Suprapubic skin (tissue), 4 donors: ENCODE data around the gene FBXO22. TPM values are rescaled to one million over a fixed set of nuclear protein-coding genes. Genes with fewer than 3 reads are reported as not detected.
"Not testable (repeated sequence)": the region's sequence is repeated elsewhere in the genome, so short reads cannot be mapped to it uniquely, and the experiment has no call there.

Experiments
- DNase-seq, 2 donors: peaks; one replicate each; pipeline ENCODE4 v3.0.0-alpha.2; 2019; ENCODE audit warnings: low spot score in 2 of 2
- H3K27ac ChIP-seq: fragments of 200-600 bp; sonication (generic); one replicate; pipeline ENCODE4 v1.5.1; 2019
- H3K27me3 ChIP-seq: fragments of 200-600 bp; sonication (generic); one replicate; pipeline ENCODE4 v1.5.1; 2019
- H3K36me3 ChIP-seq: fragments of 200-600 bp; sonication (generic); one replicate; pipeline ENCODE4 v1.5.1; 2019
- H3K4me1 ChIP-seq: fragments of 200-600 bp; sonication (generic); one replicate; pipeline ENCODE4 v1.5.1; 2019
- H3K4me3 ChIP-seq: fragments of 200-600 bp; sonication (generic); one replicate; pipeline ENCODE4 v1.5.1; 2019; ENCODE audit warnings: mild to moderate bottlenecking
- H3K9me3 ChIP-seq: fragments of 200-600 bp; sonication (generic); one replicate; pipeline ENCODE4 v1.5.1; 2019
- CTCF ChIP-seq, 2 donors: fragments of 200-600 bp in 1 of 2; fragments of 450-650 bp in 1 of 2; sonication (generic) in 1 of 2; IDR thresholded peaks; one replicate each; pipeline ENCODE4 v1.5.1; 2016 to 2019; ENCODE audit warnings: antibody characterized with exemption in 2 of 2, mild to moderate bottlenecking in 1 of 2, moderate library complexity in 1 of 2
- EP300 ChIP-seq: sonication (generic); formaldehyde crosslinking; IDR thresholded peaks from one replicate; pipeline ENCODE4 v1.6.1; 2017; ENCODE audit warnings: antibody characterized with exemption
- POLR2A ChIP-seq, 2 donors: fragments of 450-650 bp; IDR thresholded peaks; one replicate each; pipeline ENCODE4 v1.6.1; 2017; ENCODE audit warnings: antibody characterized with exemption in 2 of 2, mild to moderate bottlenecking in 2 of 2, moderate library complexity in 2 of 2
- POLR2AphosphoS5 ChIP-seq, 3 donors: sonication (generic); formaldehyde crosslinking; IDR thresholded peaks; one replicate each; pipeline ENCODE4 v1.6.1; 2017; ENCODE audit warnings: antibody characterized with exemption in 3 of 3
- WGBS: methylation state at CpG from one replicate; pipeline ENCODE4 v1.1.5; 2018; 5-methylcytosine and 5-hydroxymethylcytosine counted together
- total RNA-seq, 4 donors: library from RNA; depleted of rRNA; stranded (reverse); fragments of >200 nt; gene quantifications; one replicate each; pipeline ENCODE4 v1.1.0, GENCODE V29; 2016

The FBXO22 gene
- total RNA-seq, 4 donors from 2014 or later, result 17.2 to 33.4 (median 22.2) TPM

- H3K9me3 ChIP-seq, result no peaks in the 10 kb centered on the region
- no peak for DNase-seq
- WGBS, result 97% methylated on average over 1 of the region's 1 CpG
- no peak overlapping the region for H3K4me3 ChIP-seq
- TF ChIP-seq CTCF (IDR thresholded peaks at IDR 0.05), result no peak
- no peak for TF ChIP-seq EP300
- TF ChIP-seq POLR2AphosphoS5 (IDR thresholded peaks at IDR 0.05), result no peak
- H3K36me3 ChIP-seq, result no peaks in the 10 kb centered on the region
- H3K27me3 ChIP-seq, result no peaks in the 10 kb centered on the region
- no peaks in the 10 kb centered on the region for H3K4me1 ChIP-seq
- H3K27ac ChIP-seq, result no peak overlapping the region
Measured at GRCh38 chr15:75961331-75961730, 57.7 kb downstream of the FBXO22 start.

- 51% methylated on average over 2 of the region's 2 CpGs for WGBS
- DNase-seq, result no peak
- no peaks in the 10 kb centered on the region for H3K36me3 ChIP-seq
- H3K4me1 ChIP-seq, result no peaks in the 10 kb centered on the region
- H3K27ac ChIP-seq, result no peak overlapping the region
- no peak overlapping the region for H3K4me3 ChIP-seq
- TF ChIP-seq POLR2AphosphoS5 (IDR thresholded peaks at IDR 0.05), result no peak
- no peak for TF ChIP-seq CTCF (IDR thresholded peaks at IDR 0.05)
- no peaks in the 10 kb centered on the region for H3K27me3 ChIP-seq
- no peaks in the 10 kb centered on the region for H3K9me3 ChIP-seq
Measured at GRCh38 chr15:75966073-75966472, 62.4 kb downstream of the FBXO22 start.

- not testable (repeated sequence) for H3K27me3 ChIP-seq, H3K9me3 ChIP-seq, H3K4me3 ChIP-seq, H3K27ac ChIP-seq, DNase-seq, H3K36me3 ChIP-seq, H3K4me1 ChIP-seq
- WGBS, result 80% methylated on average over 1 of the region's 3 CpGs
Measured at GRCh38 chr15:75976766-75977165, 73.1 kb downstream of the FBXO22 start.

- TF ChIP-seq EP300 (no peak), POLR2AphosphoS5 (IDR thresholded peaks at IDR 0.05) (no peak), CTCF (IDR thresholded peaks at IDR 0.05) (no peak), POLR2A (IDR thresholded peaks at IDR 0.05) (no peak)
- H3K4me1 ChIP-seq, result no peaks in the 10 kb centered on the region
- H3K36me3 ChIP-seq, result no peaks in the 10 kb centered on the region
- peaks cover 7% of the 10 kb centered on the region for H3K27me3 ChIP-seq
- H3K4me3 ChIP-seq, result no peak overlapping the region
- no peak overlapping the region for H3K27ac ChIP-seq
- whole genome bisulfite sequencing, result 72% methylated on average over 2 of the region's 2 CpGs
- no peaks in the 10 kb centered on the region for H3K9me3 ChIP-seq
- no peak for DNase-seq
Measured at GRCh38 chr15:75981149-75981815, 77.6 kb downstream of the FBXO22 start.

GRCh38 chr15:75982468-75982867, 78.8 kb downstream of the FBXO22 start:
- Histone ChIP-seq H3K4me3 (no peak overlapping the region), H3K27ac (no peak overlapping the region), H3K27me3 (no peaks in the 10 kb centered on the region)

GRCh38 chr15:75984706-75985105, 81.0 kb downstream of the FBXO22 start:
- H3K36me3 ChIP-seq, H3K27ac ChIP-seq: not testable (repeated sequence)
- WGBS, result 96% methylated on average over 3 of the region's 3 CpGs

More at GRCh38 chr15:75982468-75982867, 78.8 kb downstream of the FBXO22 start:
- H3K9me3 ChIP-seq, result no peaks in the 10 kb centered on the region
- 74% methylated on average over 2 of the region's 2 CpGs for WGBS
- DNase-seq, result no peak
- H3K4me1 ChIP-seq, result no peaks in the 10 kb centered on the region
- TF ChIP-seq EP300 (no peak), CTCF (IDR thresholded peaks at IDR 0.05) (no peak), POLR2A (IDR thresholded peaks at IDR 0.05) (no peak)
- H3K36me3 ChIP-seq, result no peaks in the 10 kb centered on the region

More at GRCh38 chr15:75984706-75985105, 81.0 kb downstream of the FBXO22 start:
- H3K27me3 ChIP-seq, DNase-seq, H3K4me3 ChIP-seq, H3K4me1 ChIP-seq, H3K9me3 ChIP-seq: not testable (repeated sequence)
